ENCODE measurements around the gene SRP14. TPM values are rescaled to one million over a fixed set of nuclear protein-coding genes. Genes with fewer than 3 reads are reported as not detected.
A peak's percentile ranks its signal among the peaks of the same experiment; 100 is the strongest.

Gene SRP14
- total and polyA plus RNA-seq, 9 donors = 155 to 451 (median 215) TPM

GRCh38 chr15:40085266-40085665, 46.3 kb upstream of the SRP14 start:
- Histone ChIP-seq H3K4me3 (no peak overlapping the region), H3K36me3 (no peaks in the 10 kb centered on the region), H3K4me1 (ENCODE audit: insufficient read depth) (peaks cover 24% of the 10 kb centered on the region), H3K9me3 (no peaks in the 10 kb centered on the region), H3K27ac (no peak overlapping the region), H3K27me3 (no peaks in the 10 kb centered on the region)
- no peak for DNase-seq
- TF ChIP-seq EP300 (IDR thresholded peaks at IDR 0.05) (no peak), CTCF (IDR thresholded peaks at IDR 0.05) (no peak), POLR2A (IDR thresholded peaks at IDR 0.05) (no peak)
- intact Hi-C loops (cut with DNase I) = no loop called here
- 59 to 69% (median 65%) methylated on average over 10 of the region's 10 CpGs for WGBS, 3 donors

GRCh38 chr15:40084650-40085049, 45.7 kb upstream of the SRP14 start:
- TF ChIP-seq CTCF (IDR thresholded peaks at IDR 0.05) = no peak
- no peak for TF ChIP-seq POLR2A (IDR thresholded peaks at IDR 0.05)
- no peak for TF ChIP-seq EP300 (IDR thresholded peaks at IDR 0.05)
- WGBS, 3 donors = 94 to 97% (median 96%) methylated on average over 9 of the region's 9 CpGs
- DNase-seq = no peak
- H3K9me3 ChIP-seq = no peaks in the 10 kb centered on the region
- H3K27me3 ChIP-seq = no peaks in the 10 kb centered on the region
- peaks cover 24% of the 10 kb centered on the region for H3K4me1 ChIP-seq (ENCODE audit: insufficient read depth)
- no peak overlapping the region for H3K4me3 ChIP-seq
- H3K36me3 ChIP-seq = no peaks in the 10 kb centered on the region
- intact Hi-C loops (cut with DNase I) = no loop called here
- H3K27ac ChIP-seq = no peak overlapping the region

GRCh38 chr15:40082195-40082883, 43.4 kb upstream of the SRP14 start:
- DNase-seq = no peak
- H3K27me3 ChIP-seq = no peaks in the 10 kb centered on the region
- no peaks in the 10 kb centered on the region for H3K9me3 ChIP-seq
- intact Hi-C loops (cut with DNase I) = no loop called here
- peak overlapping the region in 1 of 2 donors; percentile 84 for H3K27ac ChIP-seq
- H3K4me1 ChIP-seq (ENCODE audit: insufficient read depth) = peaks cover 8% of the 10 kb centered on the region
- no peaks in the 10 kb centered on the region for H3K36me3 ChIP-seq
- peak overlapping the region; percentile 30 for H3K4me3 ChIP-seq
- 71 to 78% (median 76%) methylated on average over 12 of the region's 12 CpGs for whole genome bisulfite sequencing, 3 donors
- no peak for TF ChIP-seq CTCF (IDR thresholded peaks at IDR 0.05)
- no peak for TF ChIP-seq POLR2A (IDR thresholded peaks at IDR 0.05)
- TF ChIP-seq EP300 (IDR thresholded peaks at IDR 0.05) = no peak

GRCh38 chr15:40081691-40082194, 42.8 kb upstream of the SRP14 start:
- peak; percentile 71 to 78 (median 76) for DNase-seq

More at GRCh38 chr15:40081691-40082194, 42.8 kb upstream of the SRP14 start:
- no peaks in the 10 kb centered on the region for H3K36me3 ChIP-seq
- no peaks in the 10 kb centered on the region for H3K9me3 ChIP-seq
- 1 to 3% (median 2%) methylated on average over 12 of the region's 12 CpGs for WGBS, 3 donors
- no peaks in the 10 kb centered on the region for H3K27me3 ChIP-seq
- peak overlapping the region; percentile 23 to 84 for H3K27ac ChIP-seq
- TF ChIP-seq POLR2A (IDR thresholded peaks at IDR 0.05) (no peak), CTCF (IDR thresholded peaks at IDR 0.05) (peak in 1 of 3 donors; percentile 19)
- peak overlapping the region; percentile 30 for H3K4me3 ChIP-seq
- peaks cover 8% of the 10 kb centered on the region for H3K4me1 ChIP-seq (ENCODE audit: insufficient read depth)
- intact Hi-C loops (cut with DNase I) = no loop called here
